Measurements from ENCODE around the gene BRINP2.

BRINP2 gene

GRCh38 chr1:177270863-177271262, 100.1 kb downstream of the BRINP2 start:
- DNase-seq (ENCODE audit: low spot score), result no peak

GRCh38 chr1:177273141-177273540, 102.4 kb downstream of the BRINP2 start:
- DNase-seq (ENCODE audit: low spot score), result no peak

- no peak for DNase-seq (ENCODE audit: low spot score)
Observed at GRCh38 chr1:177274687-177275211, 104.0 kb downstream of the BRINP2 start.

GRCh38 chr1:177275736-177276135, 105.0 kb downstream of the BRINP2 start:
- no peak for DNase-seq (ENCODE audit: low spot score)

- no peak for DNase-seq (ENCODE audit: low spot score)
Observed at GRCh38 chr1:177278626-177279390, 108.0 kb downstream of the BRINP2 start.

GRCh38 chr1:177281901-177282300, 111.1 kb downstream of the BRINP2 start:
- DNase-seq (ENCODE audit: low spot score), result no peak

- DNase-seq (ENCODE audit: low spot score), result no peak
Observed at GRCh38 chr1:177282976-177283375, 112.2 kb downstream of the BRINP2 start.

GRCh38 chr1:177283380-177283779, 112.6 kb downstream of the BRINP2 start:
- DNase-seq (ENCODE audit: low spot score), result no peak

GRCh38 chr1:177286396-177286795, 115.6 kb downstream of the BRINP2 start:
- DNase-seq (ENCODE audit: low spot score), result no peak

GRCh38 chr1:177287270-177287669, 116.5 kb downstream of the BRINP2 start:
- DNase-seq (ENCODE audit: low spot score), result no peak

GRCh38 chr1:177287994-177288393, 117.2 kb downstream of the BRINP2 start:
- DNase-seq (ENCODE audit: low spot score), result no peak

- DNase-seq (ENCODE audit: low spot score), result no peak
Observed at GRCh38 chr1:177289532-177289931, 118.8 kb downstream of the BRINP2 start.

- no peak for DNase-seq (ENCODE audit: low spot score)
Observed at GRCh38 chr1:177300431-177300830, 129.7 kb downstream of the BRINP2 start.

- DNase-seq (ENCODE audit: low spot score), result no peak
Observed at GRCh38 chr1:177301425-177302124, 130.8 kb downstream of the BRINP2 start.

GRCh38 chr1:177302357-177303044, 131.7 kb downstream of the BRINP2 start:
- no peak for DNase-seq (ENCODE audit: low spot score)

- no peak for DNase-seq (ENCODE audit: low spot score)
Observed at GRCh38 chr1:177305040-177306018, 134.6 kb downstream of the BRINP2 start.

- DNase-seq (ENCODE audit: low spot score), result no peak
Observed at GRCh38 chr1:177306019-177306415, 135.3 kb downstream of the BRINP2 start.

GRCh38 chr1:177306981-177307380, 136.2 kb downstream of the BRINP2 start:
- DNase-seq (ENCODE audit: low spot score), result no peak

- no peak for DNase-seq (ENCODE audit: low spot score)
Observed at GRCh38 chr1:177307771-177308170, 137.0 kb downstream of the BRINP2 start.

- no peak for DNase-seq (ENCODE audit: low spot score)
Observed at GRCh38 chr1:177309880-177310279, 139.1 kb downstream of the BRINP2 start.

- DNase-seq (ENCODE audit: low spot score), result no peak
Observed at GRCh38 chr1:177310326-177310725, 139.6 kb downstream of the BRINP2 start.
